Measurements from ENCODE around the gene ATXN1. TPM values are rescaled to one million over a fixed set of nuclear protein-coding genes. Genes with fewer than 3 reads are reported as not detected.

ATXN1 gene
- total RNA-seq, 1 experiment from 2014 or later = 5.6 TPM

- no CpG with 5 or more reads among the region's 3 CpGs for WGBS (ENCODE audit: extremely low coverage, insufficient read length, low lambda C conversion rate)
- H2AK5ac ChIP-seq (ENCODE audit: insufficient read length, low read length) = no peak overlapping the region
- no peaks in the 10 kb centered on the region for H3K4me1 ChIP-seq (ENCODE audit: insufficient read depth, low read length)
- H2BK15ac ChIP-seq (ENCODE audit: low read depth, low read length) = no peak overlapping the region
- H3K56ac ChIP-seq (ENCODE audit: insufficient read length, low read depth, low read length) = no peak overlapping the region
- no peak overlapping the region for H2AFZ ChIP-seq (ENCODE audit: low read length)
- no peak overlapping the region for H2BK5ac ChIP-seq (ENCODE audit: insufficient read length, low read length)
- TF ChIP-seq CTCF (conservative IDR thresholded peaks at IDR 0.05) = no peak
- Mint-ChIP-seq H3K4me1 (peaks cover 2 to 4% of the 10 kb centered on the region in 2 experiments; a peak in 2 of 4 replicates), H3K27ac (no peak overlapping the region), H3K36me3 (ENCODE audit: insufficient read depth in 1 of 3, low read depth in 3 of 3) (no peaks in the 10 kb centered on the region), H3K9me3 (no peaks in the 10 kb centered on the region), H3K4me3 (no peak overlapping the region), H3K27me3 (ENCODE audit: low read depth) (no peaks in the 10 kb centered on the region)
- H3K18ac ChIP-seq (ENCODE audit: insufficient read length, low read depth, low read length) = no peak overlapping the region
- H3K79me2 ChIP-seq (ENCODE audit: insufficient read depth, low read length) = no peaks in the 10 kb centered on the region
- H4K5ac ChIP-seq (ENCODE audit: insufficient read length, low read depth, low read length) = no peak overlapping the region
- no peak overlapping the region for H3T11ph ChIP-seq (ENCODE audit: low read length)
- H3K9me3 ChIP-seq (ENCODE audit: control insufficient read depth, low read depth, low read length) = no peaks in the 10 kb centered on the region
- H3K4ac ChIP-seq (ENCODE audit: low read depth, low read length) = no peak overlapping the region
- H3K23me2 ChIP-seq (ENCODE audit: insufficient read length, low read depth, low read length, poor library complexity, severe bottlenecking) = no peaks in the 10 kb centered on the region
- peaks cover 2% of the 10 kb centered on the region for H4K20me1 ChIP-seq (ENCODE audit: control insufficient read depth, insufficient read depth, insufficient read length)
- no peak overlapping the region for H4K91ac ChIP-seq (ENCODE audit: insufficient read length, low read depth, low read length)
- no peak overlapping the region for H3K14ac ChIP-seq (ENCODE audit: insufficient read depth, low read length)
- no peak overlapping the region for H3K9ac ChIP-seq (ENCODE audit: extremely low read depth, insufficient read length, low read length)
- H3K27ac ChIP-seq (ENCODE audit: insufficient read length, low read depth, low read length) = no peak overlapping the region
- no peak for DNase-seq
- H3K27me3 ChIP-seq (ENCODE audit: insufficient read depth, low read length) = no peaks in the 10 kb centered on the region
- no peaks in the 10 kb centered on the region for H3K79me1 ChIP-seq (ENCODE audit: insufficient read depth, low read depth, low read length, poor library complexity, severe bottlenecking)
- no peak overlapping the region for H3K4me2 ChIP-seq (ENCODE audit: insufficient read depth, insufficient read length, low read length)
- no peak overlapping the region for H2BK120ac ChIP-seq (ENCODE audit: low read depth, low read length, poor library complexity, severe bottlenecking)
- H4K8ac ChIP-seq (replicated peaks; ENCODE audit: insufficient read length, low read depth, low read length) = no peak overlapping the region
- H2BK20ac ChIP-seq (ENCODE audit: low read depth, low read length, poor library complexity, severe bottlenecking) = no peak overlapping the region
- no peak overlapping the region for H3K23ac ChIP-seq (ENCODE audit: insufficient read length, low read depth, low read length)
- H2BK12ac ChIP-seq (ENCODE audit: insufficient read length, low read depth, low read length) = no peak overlapping the region
Observed at GRCh38 chr6:16689788-16690607, 71.3 kb downstream of the ATXN1 start.
